ENCODE measurements around the gene FARS2. TPM values are rescaled to one million over a fixed set of nuclear protein-coding genes. Genes with fewer than 3 reads are reported as not detected.

FARS2 gene
- total RNA-seq, 2 experiments from 2014 or later: 15.7 to 18.5 TPM

GRCh38 chr6:5724911-5725310, 463.6 kb downstream of the FARS2 start:
- intact Hi-C loops (cut with micrococcal nuclease): no loop called here
- Mint-ChIP-seq H3K9me3 (no peaks in the 10 kb centered on the region), H3K4me3 (no peak overlapping the region), H3K27me3 (no peaks in the 10 kb centered on the region), H3K4me1 (ENCODE audit: low read depth) (peaks cover 18% of the 10 kb centered on the region), H3K27ac (peak overlapping the region; percentile 11), H3K36me3 (ENCODE audit: low read depth) (no peaks in the 10 kb centered on the region)
- ChIA-PET CTCF (no interaction called here), POLR2A (no interaction called here)
- DNase-seq (no peak), ATAC-seq (no peak)
- TF ChIP-seq CTCF (IDR thresholded peaks at IDR 0.05): no peak

GRCh38 chr6:5726976-5727718, 465.8 kb downstream of the FARS2 start:
- CTCF ChIA-PET: no interaction called here
- no peak overlapping the region for H3K4me3 Mint-ChIP-seq
- POLR2A ChIA-PET: no interaction called here

GRCh38 chr6:5728351-5729079, 467.2 kb downstream of the FARS2 start:
- ATAC-seq: no peak
- ChIA-PET CTCF (interaction anchor here (1.4 kb wide), 1 partner anchor 10 kb away, joined by 3 read pairs; no protein-coding TSS in a partner anchor), POLR2A (no interaction called here)
- no peak for TF ChIP-seq CTCF (IDR thresholded peaks at IDR 0.05)
- intact Hi-C loops (cut with micrococcal nuclease): no loop called here
- no peak overlapping the region for H3K4me3 Mint-ChIP-seq
- no peaks in the 10 kb centered on the region for H3K27me3 Mint-ChIP-seq
- H3K27ac Mint-ChIP-seq: no peak overlapping the region
- H3K4me1 Mint-ChIP-seq (ENCODE audit: low read depth): peaks cover 13% of the 10 kb centered on the region
- no peak for DNase-seq
- no peaks in the 10 kb centered on the region for H3K36me3 Mint-ChIP-seq (ENCODE audit: low read depth)
- no peaks in the 10 kb centered on the region for H3K9me3 Mint-ChIP-seq

More at GRCh38 chr6:5726976-5727718, 465.8 kb downstream of the FARS2 start:
- no peak overlapping the region for H3K27ac Mint-ChIP-seq
- no peaks in the 10 kb centered on the region for H3K27me3 Mint-ChIP-seq
- H3K4me1 Mint-ChIP-seq (ENCODE audit: low read depth): peaks cover 18% of the 10 kb centered on the region
- no peak for TF ChIP-seq CTCF (IDR thresholded peaks at IDR 0.05)
- H3K36me3 Mint-ChIP-seq (ENCODE audit: low read depth): no peaks in the 10 kb centered on the region
- ATAC-seq (no peak), DNase-seq (no peak)
- intact Hi-C loops (cut with micrococcal nuclease): no loop called here
- H3K9me3 Mint-ChIP-seq: no peaks in the 10 kb centered on the region

- no peak for DNase-seq
These were observed 467.7 kb downstream of the FARS2 start for GRCh38 chr6:5729080-5729434.

More at GRCh38 chr6:5729080-5729434, 467.7 kb downstream of the FARS2 start:
- Mint-ChIP-seq H3K36me3 (ENCODE audit: low read depth) (no peaks in the 10 kb centered on the region), H3K27me3 (no peaks in the 10 kb centered on the region), H3K27ac (no peak overlapping the region), H3K4me1 (ENCODE audit: low read depth) (peaks cover 8% of the 10 kb centered on the region), H3K4me3 (no peak overlapping the region), H3K9me3 (no peaks in the 10 kb centered on the region)
- ChIA-PET CTCF (interaction anchor here (1.4 kb wide), 1 partner anchor 10 kb away, joined by 3 read pairs; no protein-coding TSS in a partner anchor), POLR2A (no interaction called here)
- intact Hi-C loops (cut with micrococcal nuclease): no loop called here
- no peak for TF ChIP-seq CTCF (IDR thresholded peaks at IDR 0.05)
- ATAC-seq: no peak

Measured in activated CD8-positive, alpha-beta T cell treated with anti-CD3 and anti-CD28 coated beads for 36 hours (primary cell).